ENCODE data around the gene CNOT11.
A peak's percentile ranks its signal among the peaks of the same experiment; 100 is the strongest.
"Not testable (repeated sequence)": the region's sequence is repeated elsewhere in the genome, so short reads cannot be mapped to it uniquely, and the experiment has no call there.

CNOT11 gene

GRCh38 chr2:101252408-101253012 is at the start of gene CNOT11:
CNOT11 (plus strand) TSS chr2:101252886; CDS start chr2:101252965, 79 bp downstream.
- peak; percentile 100 for DNase-seq (ENCODE audit: low read depth)

- no peak for DNase-seq (ENCODE audit: low read depth)
Measured at GRCh38 chr2:101204400-101205115, 48.1 kb upstream of the CNOT11 start.

GRCh38 chr2:101205521-101206479 is 46.9 kb upstream of the CNOT11 start:
- peak; percentile 17 for DNase-seq (ENCODE audit: low read depth)

GRCh38 chr2:101208830-101209229 is 43.9 kb upstream of the CNOT11 start:
- DNase-seq (ENCODE audit: low read depth) = no peak

- DNase-seq (ENCODE audit: low read depth) = no peak
Measured at GRCh38 chr2:101219246-101219645, 33.4 kb upstream of the CNOT11 start.

GRCh38 chr2:101220091-101220490 is 32.6 kb upstream of the CNOT11 start:
- not testable (repeated sequence) for DNase-seq (ENCODE audit: low read depth)

GRCh38 chr2:101223814-101224231 is 28.9 kb upstream of the CNOT11 start:
- peak; percentile 7 for DNase-seq (ENCODE audit: low read depth)

- no peak for DNase-seq (ENCODE audit: low read depth)
Measured at GRCh38 chr2:101230541-101231001, 22.1 kb upstream of the CNOT11 start.

- DNase-seq (ENCODE audit: low read depth) = no peak
Measured at GRCh38 chr2:101231240-101231639, 21.4 kb upstream of the CNOT11 start.

GRCh38 chr2:101231937-101232730 is 20.6 kb upstream of the CNOT11 start:
- DNase-seq (ENCODE audit: low read depth) = no peak

GRCh38 chr2:101232770-101233169 is 19.9 kb upstream of the CNOT11 start:
- DNase-seq (ENCODE audit: low read depth) = no peak

- DNase-seq (ENCODE audit: low read depth) = no peak
Measured at GRCh38 chr2:101234169-101234938, 18.3 kb upstream of the CNOT11 start.

GRCh38 chr2:101235956-101236355 is 16.7 kb upstream of the CNOT11 start:
- not testable (repeated sequence) for DNase-seq (ENCODE audit: low read depth)

GRCh38 chr2:101237944-101238343 is 14.7 kb upstream of the CNOT11 start:
- not testable (repeated sequence) for DNase-seq (ENCODE audit: low read depth)

GRCh38 chr2:101238930-101239759 is 13.5 kb upstream of the CNOT11 start:
- no peak for DNase-seq (ENCODE audit: low read depth)

GRCh38 chr2:101239760-101240118 is 12.9 kb upstream of the CNOT11 start:
- not testable (repeated sequence) for DNase-seq (ENCODE audit: low read depth)

GRCh38 chr2:101240694-101241093 is 12.0 kb upstream of the CNOT11 start:
- not testable (repeated sequence) for DNase-seq (ENCODE audit: low read depth)

- no peak for DNase-seq (ENCODE audit: low read depth)
Measured at GRCh38 chr2:101241158-101241557, 11.5 kb upstream of the CNOT11 start.

- not testable (repeated sequence) for DNase-seq (ENCODE audit: low read depth)
Measured at GRCh38 chr2:101244373-101244772, 8.3 kb upstream of the CNOT11 start.

- not testable (repeated sequence) for DNase-seq (ENCODE audit: low read depth)
Measured at GRCh38 chr2:101244899-101245298, 7.8 kb upstream of the CNOT11 start.

Measured in activated T-cell treated with anti-CD3 and anti-CD28 coated beads for 1 hour (primary cell).